NCI-H1105 treated with DMSO at 0.1 percent for 48 hours (cell line): ENCODE data around the gene FREM2.

Experiments used
- DNase-seq: peaks from one replicate; lab custom pipeline; 2025; lab: John Stamatoyannopoulos, UW

FREM2 gene

GRCh38 chr13:38898481-38898880 is 211.6 kb downstream of the FREM2 start:
- no peak for DNase-seq

- no peak for DNase-seq
Observed at GRCh38 chr13:38899571-38899970, 212.7 kb downstream of the FREM2 start.

- DNase-seq, result no peak
Observed at GRCh38 chr13:38900188-38900587, 213.3 kb downstream of the FREM2 start.

DNA sequence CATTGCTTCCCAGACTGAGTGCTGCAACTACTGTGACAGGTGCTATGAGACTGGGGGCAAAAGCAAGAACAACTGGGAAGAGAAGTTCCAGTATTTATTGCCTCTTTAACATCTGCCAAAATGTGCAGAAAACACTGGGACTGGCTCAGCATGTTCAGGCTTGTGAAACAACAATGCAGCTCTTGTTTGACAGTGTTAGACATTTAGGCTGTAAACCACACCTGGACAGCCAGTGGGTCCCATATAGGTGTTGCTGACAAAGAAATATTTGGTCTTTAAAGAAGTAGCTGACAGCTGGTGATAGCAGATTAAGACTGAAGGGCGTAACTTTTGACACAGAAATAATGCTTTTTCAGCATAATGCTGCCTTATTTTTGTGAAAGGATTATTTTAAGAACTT is 215.7 kb downstream of the FREM2 start:
- DNase-seq, result peak; percentile 87

GRCh38 chr13:38905081-38905480 is 218.2 kb downstream of the FREM2 start:
- DNase-seq, result no peak

GRCh38 chr13:38905861-38906260 is 219.0 kb downstream of the FREM2 start:
- DNase-seq, result no peak

- DNase-seq, result no peak
Observed at GRCh38 chr13:38908574-38908973, 221.7 kb downstream of the FREM2 start.

- no peak for DNase-seq
Observed at GRCh38 chr13:38914070-38914469, 227.2 kb downstream of the FREM2 start.

DNA sequence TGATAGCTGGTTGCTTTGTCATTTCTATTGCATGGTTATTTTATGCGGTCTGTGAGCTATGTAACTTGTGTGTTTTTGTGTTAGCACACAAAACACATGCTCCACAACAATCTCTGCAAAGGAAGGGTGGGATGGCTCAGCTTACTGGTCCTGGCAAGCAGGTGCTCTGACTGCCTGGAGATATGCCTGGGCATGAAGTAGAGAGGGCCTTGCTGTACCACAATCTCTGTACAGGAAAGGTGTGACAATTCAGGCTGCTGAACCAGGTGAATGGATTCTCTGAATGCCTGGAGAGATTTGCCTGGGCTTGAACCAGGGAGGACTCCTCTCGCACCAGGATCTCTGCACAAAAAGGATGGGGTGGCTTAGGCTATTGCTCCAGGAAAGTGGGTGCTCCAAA is 234.2 kb downstream of the FREM2 start:
- DNase-seq, result no peak

- DNase-seq, result no peak
Observed at GRCh38 chr13:38922170-38922569, 235.3 kb downstream of the FREM2 start.

DNA sequence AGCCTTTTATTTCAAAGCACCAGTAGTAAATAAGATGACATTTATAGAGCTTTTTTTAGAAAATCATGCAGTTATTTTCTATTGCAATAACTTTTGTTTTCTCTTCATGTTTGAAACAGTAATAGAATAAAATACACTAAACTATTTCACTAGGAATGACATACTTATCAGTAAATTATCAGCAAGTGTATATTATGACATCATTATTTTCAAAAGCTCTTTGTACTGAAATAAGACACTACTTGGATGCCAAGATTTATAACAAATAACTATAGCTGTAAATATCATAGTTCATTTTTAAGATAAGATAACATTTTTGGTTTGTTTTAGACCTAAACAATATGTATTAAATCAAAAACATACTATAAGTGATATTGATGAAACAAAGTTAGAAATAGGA is 246.9 kb downstream of the FREM2 start:
- no peak for DNase-seq
